Ishikawa (cell line): Measurements from ENCODE around the gene FANCD2.

Experiments
- CEBPB ChIP-seq: IDR thresholded peaks from 2 replicates; pipeline ENCODE4 v1.6.1; 2012
- TCF12 ChIP-seq: IDR thresholded peaks from 2 replicates; pipeline ENCODE4 v1.6.1; 2012; ENCODE audit warnings: low read depth

- TF ChIP-seq CEBPB (no peak), TCF12 (no peak)
These were observed 46.0 kb upstream of the FANCD2 start for GRCh38 chr3:9980251-9980650.
